HG02885 (cell line): ENCODE results near the gene ZNF605.
"Not testable (repeated sequence)": the region's sequence is repeated elsewhere in the genome, so short reads cannot be mapped to it uniquely, and the experiment has no call there.

Experiments
- ATAC-seq: cut with Tn5 transposase; IDR thresholded peaks from one replicate; pipeline ENCODE4 v1.9.1; 2021; ENCODE audit warnings: mild to moderate bottlenecking; ENCODE audit not compliant: unreplicated experiment, poor library complexity

ZNF605 gene

DNA sequence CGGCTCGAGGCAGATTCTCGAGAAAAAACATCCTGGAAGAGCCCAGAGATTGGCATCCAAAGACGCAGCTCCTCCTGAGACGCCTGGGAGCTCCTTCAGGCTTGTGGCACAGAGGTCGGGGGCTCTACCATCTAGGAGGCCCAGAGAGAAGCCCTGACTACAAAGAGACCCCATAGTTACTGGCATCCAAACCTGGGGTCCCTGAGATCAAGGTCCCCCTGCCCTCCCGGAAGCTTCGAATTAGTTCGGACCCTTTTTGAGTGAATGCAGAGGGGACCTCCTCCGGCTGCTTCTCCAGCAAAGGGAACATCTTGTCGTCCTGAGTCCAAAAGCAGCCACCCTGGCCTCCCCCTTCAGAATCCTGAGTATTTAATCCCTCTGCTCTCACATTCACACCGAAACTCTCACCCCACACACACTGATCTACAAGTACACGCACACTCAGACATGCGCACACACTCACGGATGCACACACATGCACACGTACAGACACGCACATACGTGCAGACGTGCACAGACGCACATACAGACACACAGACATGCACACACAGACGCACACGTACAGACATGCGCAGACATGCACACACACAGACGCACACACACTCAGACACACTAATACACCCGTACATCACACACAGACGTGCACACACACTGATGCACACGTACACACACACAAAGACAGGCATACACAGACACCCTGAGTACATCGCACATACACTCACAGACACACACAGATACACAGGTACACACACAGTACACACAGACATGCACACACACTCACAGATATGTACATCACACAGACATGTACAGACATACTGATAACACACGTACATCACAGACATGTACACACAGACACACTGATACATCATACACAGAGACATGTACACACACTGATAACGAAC, 5.9 kb downstream of the ZNF605 start:
- ATAC-seq = no peak

DNA sequence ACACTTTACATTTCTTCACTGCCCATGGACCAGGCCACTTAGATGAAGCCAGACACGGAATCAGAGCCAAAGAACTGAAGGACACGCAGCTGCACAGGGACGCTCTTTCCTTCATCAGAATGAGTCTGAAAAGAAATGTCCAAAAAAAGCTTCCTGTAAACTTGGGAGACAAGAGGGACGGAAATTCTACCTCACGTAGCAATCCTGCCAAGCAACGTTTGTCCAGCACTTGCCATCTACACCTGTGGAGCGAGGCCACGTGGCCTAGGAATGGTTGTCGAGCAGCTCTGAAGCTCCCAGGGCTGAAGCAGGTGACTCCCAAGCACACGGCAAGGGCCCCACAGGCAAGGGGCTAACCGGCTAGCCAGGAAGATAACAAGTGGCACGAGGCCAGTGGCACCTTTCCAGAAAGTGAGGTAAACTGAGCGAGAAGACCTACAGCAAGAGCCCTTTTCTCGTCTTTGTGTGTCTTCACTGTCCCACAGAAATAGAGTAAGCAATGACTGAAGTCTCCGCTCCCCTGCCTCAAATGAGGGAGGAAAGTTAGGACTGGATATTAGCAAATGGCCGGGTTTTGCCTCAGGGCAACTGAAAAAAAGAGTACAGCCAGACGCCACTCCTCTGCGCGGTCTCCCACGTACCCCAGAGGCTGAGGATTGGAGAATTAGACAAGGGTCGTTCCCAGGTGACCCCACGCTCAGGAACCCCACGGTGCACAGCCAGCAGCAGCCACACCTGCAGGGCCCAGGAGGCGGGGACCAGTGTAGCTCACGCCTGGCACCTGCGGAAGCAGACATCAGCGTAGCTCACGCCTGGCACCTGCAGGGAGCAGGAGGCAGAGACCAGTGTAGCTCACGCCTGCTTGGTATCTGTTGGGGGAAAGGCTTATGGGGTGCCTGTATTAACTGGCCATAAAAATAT, 7.7 kb downstream of the ZNF605 start:
- no peak for ATAC-seq

DNA sequence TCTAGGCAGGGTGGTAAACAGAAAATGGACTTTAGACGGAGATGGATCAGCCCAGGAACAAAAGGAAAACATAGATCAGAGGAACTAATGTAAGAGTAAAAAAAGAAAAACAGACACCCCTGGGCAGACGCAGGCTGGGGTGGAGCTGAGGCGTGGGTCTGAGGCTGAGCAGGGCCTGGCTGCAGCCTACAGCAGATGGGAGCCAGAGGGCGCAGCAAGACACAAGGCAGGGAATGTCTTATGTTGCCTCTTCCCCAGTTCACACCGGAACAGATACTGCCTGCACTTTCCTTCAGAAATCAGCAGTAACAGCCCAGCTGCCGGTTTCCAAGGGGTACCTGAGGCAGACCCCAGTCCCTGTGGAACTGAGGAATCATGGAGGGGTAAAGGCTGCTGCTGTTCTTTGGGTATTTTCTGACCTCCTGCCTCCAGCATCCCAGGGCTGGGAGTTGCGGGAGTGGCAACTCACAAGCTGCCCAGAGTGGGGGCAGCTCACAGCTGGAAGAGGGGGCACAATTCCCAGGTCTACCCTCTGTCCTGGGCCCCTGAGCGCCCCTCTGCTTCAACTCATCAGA, 9.8 kb downstream of the ZNF605 start:
- ATAC-seq = no peak

- no peak for ATAC-seq
These were observed 10.3 kb downstream of the ZNF605 start for GRCh38 chr12:132945806-132946205.

DNA sequence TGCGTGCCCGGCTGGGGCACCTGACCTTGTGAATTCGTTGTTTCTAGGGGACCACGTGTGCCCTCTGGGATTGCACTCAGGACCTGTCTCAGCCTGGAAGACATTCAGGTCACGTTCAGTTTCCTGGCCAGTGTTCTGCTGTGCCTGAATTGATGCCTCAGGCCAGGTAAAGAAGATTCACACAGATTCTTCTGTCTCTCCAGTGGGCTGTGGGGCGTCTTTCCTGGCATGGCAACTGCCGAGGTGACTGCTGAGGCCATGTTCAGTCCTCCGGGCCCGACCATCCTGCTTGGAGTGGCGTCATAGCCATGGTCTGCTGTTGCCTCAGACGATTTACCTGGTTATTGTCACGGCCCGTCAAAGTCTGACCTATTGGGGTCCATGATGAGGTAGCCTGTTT, 13.5 kb downstream of the ZNF605 start:
- no peak for ATAC-seq

DNA sequence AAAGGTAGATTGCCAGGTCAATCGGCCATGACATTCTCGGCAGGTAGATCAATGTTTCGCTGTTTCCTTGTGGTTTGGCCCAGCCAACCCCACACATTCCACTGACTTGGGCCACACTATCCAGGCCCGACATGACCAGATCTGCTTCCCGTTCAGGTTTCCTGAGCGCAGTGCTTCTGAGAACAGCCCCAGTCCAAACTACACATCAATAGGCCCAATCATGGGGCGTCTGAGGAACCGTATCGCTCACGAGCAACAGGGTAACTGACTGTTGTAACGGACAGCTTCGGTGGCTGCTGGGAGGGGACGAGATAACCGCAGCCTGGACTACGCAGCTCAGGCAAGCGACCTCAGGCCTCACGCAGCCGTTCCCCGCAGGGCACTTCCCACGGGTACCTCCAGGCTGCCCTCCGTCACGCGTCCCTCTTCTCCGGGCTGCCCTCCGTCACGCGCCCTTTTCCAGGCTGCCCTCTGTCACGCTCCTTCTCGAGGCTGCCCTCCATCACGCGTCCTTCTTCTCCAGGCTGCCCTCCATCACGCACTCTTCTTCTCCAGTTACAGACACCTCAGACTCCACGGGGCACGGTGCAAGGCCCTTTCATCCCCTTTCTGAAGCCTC, 14.7 kb downstream of the ZNF605 start:
- no peak for ATAC-seq

GRCh38 chr12:132940071-132940719, 15.9 kb downstream of the ZNF605 start:
- no peak for ATAC-seq

- not testable (repeated sequence) for ATAC-seq
These were observed 17.3 kb downstream of the ZNF605 start for GRCh38 chr12:132938807-132939206.

- no peak for ATAC-seq
These were observed 18.6 kb downstream of the ZNF605 start for GRCh38 chr12:132937476-132937875.

DNA sequence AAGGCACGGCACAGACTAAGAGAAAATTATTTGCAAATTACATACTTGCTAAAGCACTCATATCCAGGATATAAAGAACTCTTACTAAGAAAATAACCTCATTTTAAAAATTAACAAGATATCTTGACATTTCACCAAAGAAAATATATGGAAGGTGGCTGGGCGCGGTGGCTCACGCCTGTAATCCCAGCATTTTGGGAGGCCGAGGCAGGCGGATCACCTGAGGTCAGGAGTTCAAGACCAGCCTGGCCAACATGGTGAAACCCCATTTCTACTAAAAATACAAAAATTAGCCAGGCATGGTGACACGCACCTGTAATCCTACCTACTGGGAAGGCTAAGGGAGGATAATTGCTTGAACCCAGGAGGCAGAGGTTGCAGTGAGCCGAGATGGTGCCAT, 19.2 kb downstream of the ZNF605 start:
- not testable (repeated sequence) for ATAC-seq

- ATAC-seq = no peak
These were observed 19.9 kb downstream of the ZNF605 start for GRCh38 chr12:132936163-132936562.

GRCh38 chr12:132926415-132926833, 29.7 kb downstream of the ZNF605 start:
- no peak for ATAC-seq

DNA sequence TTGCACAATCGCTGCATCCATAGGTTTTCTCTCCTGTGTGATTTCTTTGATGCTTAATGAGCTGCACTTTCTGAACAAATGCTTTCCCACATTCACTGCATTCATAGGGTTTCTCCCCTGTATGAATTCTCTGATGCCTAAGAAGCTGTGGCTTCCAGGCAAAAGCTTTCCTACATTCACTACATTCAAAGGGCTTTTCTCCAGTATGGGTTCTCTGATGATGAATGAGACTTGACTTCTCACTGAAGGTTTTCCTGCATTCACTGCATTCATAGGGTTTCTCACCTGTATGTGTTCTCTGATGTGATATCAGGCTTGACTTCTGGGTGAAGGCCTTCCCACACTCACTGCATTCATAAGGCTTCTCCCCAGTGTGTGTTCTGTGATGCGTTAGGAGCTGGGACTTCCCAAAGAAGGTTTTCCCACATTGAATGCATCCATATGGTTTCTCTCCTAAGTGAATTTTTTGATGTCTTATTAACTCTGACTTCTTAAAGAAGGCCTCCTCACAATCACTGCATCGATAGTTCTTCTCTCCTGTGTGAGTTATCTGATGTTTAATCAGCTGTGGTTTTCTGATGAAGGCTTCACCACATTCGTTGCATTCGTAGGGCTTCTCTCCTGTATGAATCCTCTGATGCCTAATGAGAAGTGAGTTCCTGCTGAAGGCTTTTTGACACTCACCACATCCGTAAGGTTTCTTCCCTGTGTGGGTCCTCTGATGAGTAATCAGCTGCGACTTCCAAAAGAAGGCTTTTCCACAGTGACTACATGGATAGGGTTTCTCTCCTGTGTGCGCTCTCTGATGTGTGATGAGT, 30.3 kb downstream of the ZNF605 start:
- ATAC-seq = no peak

DNA sequence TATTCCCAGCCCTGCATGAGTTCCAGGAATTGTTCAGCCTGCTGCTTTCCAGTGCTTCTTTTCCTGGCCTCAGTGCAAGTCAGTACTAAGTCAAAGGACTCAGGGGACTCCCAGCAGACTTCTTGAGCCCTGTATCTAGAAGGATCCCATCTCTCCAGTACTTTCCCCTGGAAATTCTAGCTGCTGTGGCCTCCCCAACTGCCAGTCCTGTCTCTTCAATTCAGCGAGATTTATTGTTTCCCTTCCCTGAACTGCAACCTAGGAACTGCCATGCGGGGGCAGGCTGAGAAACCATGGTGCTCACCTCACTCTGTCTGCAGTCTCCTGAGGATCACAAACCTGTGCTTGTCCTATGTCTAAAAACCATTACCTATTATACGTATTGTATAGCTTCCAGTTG, 31.8 kb downstream of the ZNF605 start:
- no peak for ATAC-seq

DNA sequence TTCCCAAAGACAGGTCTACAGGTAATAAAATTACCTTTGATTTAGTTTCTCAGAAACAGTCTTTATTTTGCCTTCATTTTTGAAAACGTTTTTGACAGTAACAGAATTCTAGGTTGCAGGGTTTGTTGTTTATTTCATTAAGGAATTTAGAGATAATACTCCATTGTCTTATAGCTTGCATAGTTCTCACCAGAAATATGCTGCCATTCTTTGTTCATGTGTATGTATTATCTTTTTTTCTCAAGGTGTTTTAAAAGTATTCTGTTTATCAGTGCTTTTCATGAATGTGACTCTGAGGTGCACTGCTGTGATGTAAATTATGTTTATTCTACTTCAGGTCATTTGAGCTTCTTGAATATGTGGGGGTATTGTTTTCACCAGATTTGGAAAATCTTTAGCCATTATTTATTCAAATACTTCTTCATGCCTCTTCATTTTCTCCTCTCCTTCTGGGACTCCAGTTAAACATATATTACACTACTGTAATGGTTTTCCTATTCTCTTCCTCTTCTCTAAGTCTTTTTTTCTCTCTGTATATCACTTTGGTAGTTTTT, 32.7 kb downstream of the ZNF605 start:
- ATAC-seq = no peak

DNA sequence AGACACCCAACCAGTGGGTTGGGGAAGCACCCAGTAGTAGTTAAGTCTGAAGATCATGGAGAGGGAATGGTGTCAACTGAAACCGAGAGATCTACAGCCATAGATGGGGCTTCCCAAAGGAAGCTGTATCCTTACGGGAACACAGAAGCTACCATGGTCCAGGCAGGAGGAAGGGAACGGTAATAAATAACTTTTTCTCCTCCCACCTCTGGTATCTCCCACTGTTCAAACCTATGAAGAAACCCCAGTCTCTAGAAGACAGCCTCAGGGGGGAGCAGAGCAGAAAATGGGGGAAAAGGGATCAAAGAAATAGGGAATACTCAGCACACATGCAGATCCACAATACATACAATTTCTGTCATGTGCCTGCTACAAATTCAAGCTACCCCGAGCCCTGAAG, 33.4 kb downstream of the ZNF605 start:
- no peak for ATAC-seq

- no peak for ATAC-seq
These were observed 34.4 kb downstream of the ZNF605 start for GRCh38 chr12:132921685-132922084.

- no peak for ATAC-seq
These were observed 37.4 kb downstream of the ZNF605 start for GRCh38 chr12:132918680-132919079.

- peak; percentile 5 for ATAC-seq
These were observed 47.1 kb downstream of the ZNF605 start for GRCh38 chr12:132909030-132909368.
